ENCODE results near the gene SGMS1. TPM values are rescaled to one million over a fixed set of nuclear protein-coding genes. Genes with fewer than 3 reads are reported as not detected.

Gene SGMS1
- total RNA-seq, 1 donor from 2014 or later = 27.5 TPM

- no peaks in the 10 kb centered on the region for H3K36me3 Mint-ChIP-seq (ENCODE audit: low read depth)
- TF ChIP-seq CTCF (IDR thresholded peaks at IDR 0.05) = no peak
- H3K4me1 Mint-ChIP-seq = peaks cover 21% of the 10 kb centered on the region
- H3K9me3 Mint-ChIP-seq = no peaks in the 10 kb centered on the region
- intact Hi-C loops (cut with micrococcal nuclease) = no loop called here
- DNase-seq = no peak
- ATAC-seq (ENCODE audit: low read depth) = no peak
- H3K27ac Mint-ChIP-seq = no peak overlapping the region
- H3K27me3 Mint-ChIP-seq = no peaks in the 10 kb centered on the region
- POLR2A ChIA-PET = no interaction called here
- CTCF ChIA-PET = no interaction called here
- H3K4me3 Mint-ChIP-seq = no peak overlapping the region
Measured at GRCh38 chr10:50554995-50555568, 68.7 kb downstream of the SGMS1 start.

GRCh38 chr10:50554376-50554994, 69.3 kb downstream of the SGMS1 start:
- intact Hi-C loops (cut with micrococcal nuclease) = no loop called here
- H3K27ac Mint-ChIP-seq = no peak overlapping the region
- H3K36me3 Mint-ChIP-seq (ENCODE audit: low read depth) = no peaks in the 10 kb centered on the region
- H3K4me1 Mint-ChIP-seq = peaks cover 19% of the 10 kb centered on the region
- no peaks in the 10 kb centered on the region for H3K27me3 Mint-ChIP-seq
- DNase-seq (no peak), ATAC-seq (ENCODE audit: low read depth) (no peak)
- ChIA-PET CTCF (interaction anchor here (1.8 kb wide), 1 partner anchor 19 kb away, joined by 3 read pairs; no protein-coding TSS in a partner anchor), POLR2A (no interaction called here)
- H3K4me3 Mint-ChIP-seq = no peak overlapping the region
- no peak for TF ChIP-seq CTCF (IDR thresholded peaks at IDR 0.05)
- no peaks in the 10 kb centered on the region for H3K9me3 Mint-ChIP-seq

- ATAC-seq (ENCODE audit: low read depth) (peak; percentile 31), DNase-seq (no peak)
- no peak for TF ChIP-seq CTCF (IDR thresholded peaks at IDR 0.05)
- Mint-ChIP-seq H3K4me3 (no peak overlapping the region), H3K27ac (no peak overlapping the region), H3K36me3 (ENCODE audit: low read depth) (no peaks in the 10 kb centered on the region), H3K4me1 (peaks cover 26% of the 10 kb centered on the region), H3K27me3 (no peaks in the 10 kb centered on the region), H3K9me3 (no peaks in the 10 kb centered on the region)
- intact Hi-C loops (cut with micrococcal nuclease) = no loop called here
- ChIA-PET CTCF (interaction anchor here (1.0 to 1.8 kb wide), 3 partner anchors 10 to 73 kb away, joined by 3 to 4 read pairs (median 3); no protein-coding TSS in a partner anchor), POLR2A (no interaction called here)
Measured at GRCh38 chr10:50552771-50553535, 70.8 kb downstream of the SGMS1 start.

GRCh38 chr10:50552308-50552707, 71.4 kb downstream of the SGMS1 start:
- H3K4me1 Mint-ChIP-seq = peaks cover 32% of the 10 kb centered on the region
- POLR2A ChIA-PET = no interaction called here

More at GRCh38 chr10:50552308-50552707, 71.4 kb downstream of the SGMS1 start:
- H3K27ac Mint-ChIP-seq = no peak overlapping the region
- H3K27me3 Mint-ChIP-seq = no peaks in the 10 kb centered on the region
- ATAC-seq (ENCODE audit: low read depth) (no peak), DNase-seq (no peak)
- H3K9me3 Mint-ChIP-seq = peaks cover 3% of the 10 kb centered on the region
- CTCF ChIA-PET = no interaction called here
- intact Hi-C loops (cut with micrococcal nuclease) = no loop called here
- no peak overlapping the region for H3K4me3 Mint-ChIP-seq
- TF ChIP-seq CTCF (IDR thresholded peaks at IDR 0.05) = no peak
- no peaks in the 10 kb centered on the region for H3K36me3 Mint-ChIP-seq (ENCODE audit: low read depth)

All from activated B cell treated with CpG ODN at 0.5 μM for 24 hours (primary cell).